GM21717 (cell line): ENCODE measurements around the gene PADI6.

ENCODE experiments used
- ATAC-seq: cut with Tn5 transposase; IDR thresholded peaks from one replicate; pipeline ENCODE4 v1.9.1; 2021; ENCODE audit warnings: mild to moderate bottlenecking, moderate library complexity; ENCODE audit not compliant: unreplicated experiment

The PADI6 gene

DNA sequence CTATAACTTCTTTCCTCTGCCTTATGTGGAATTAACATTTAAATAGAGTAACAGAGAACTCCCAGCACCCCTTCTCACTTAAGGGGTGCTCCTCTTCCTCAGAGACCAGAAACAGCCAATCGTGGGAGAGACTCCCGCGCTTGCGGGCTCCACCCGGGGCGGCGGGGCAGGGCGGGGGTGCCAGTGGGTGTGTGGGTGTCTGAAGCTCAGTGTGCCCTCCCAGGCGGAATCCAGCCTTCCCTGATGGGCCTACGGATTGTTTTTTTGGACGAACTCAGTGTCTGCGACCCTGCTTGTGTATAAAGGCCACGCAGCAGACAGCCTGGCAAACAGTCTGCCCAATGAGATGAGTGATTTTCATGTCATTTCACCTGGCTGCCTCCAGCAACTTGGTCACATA, 61.3 kb downstream of the PADI6 start:
- no peak for ATAC-seq

DNA sequence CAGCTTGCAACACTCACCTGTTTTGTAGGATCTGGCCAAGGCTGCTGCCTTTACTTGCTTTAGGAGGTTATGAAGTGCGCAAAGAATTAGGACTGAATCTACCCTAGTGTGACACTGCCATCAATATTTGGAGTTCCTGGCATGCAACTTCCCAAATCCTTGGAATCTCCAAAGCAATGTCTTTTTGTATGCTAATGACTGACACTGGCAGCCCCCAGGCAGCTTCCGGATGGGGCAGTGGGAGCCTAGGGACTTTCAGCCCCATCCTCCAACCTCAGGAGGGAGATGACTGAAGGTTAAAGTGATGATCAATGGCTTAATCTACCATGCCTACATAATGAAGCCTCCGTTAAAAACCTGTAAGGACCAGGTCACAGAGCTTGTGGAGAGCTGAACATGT, 62.0 kb downstream of the PADI6 start:
- ATAC-seq = no peak

DNA sequence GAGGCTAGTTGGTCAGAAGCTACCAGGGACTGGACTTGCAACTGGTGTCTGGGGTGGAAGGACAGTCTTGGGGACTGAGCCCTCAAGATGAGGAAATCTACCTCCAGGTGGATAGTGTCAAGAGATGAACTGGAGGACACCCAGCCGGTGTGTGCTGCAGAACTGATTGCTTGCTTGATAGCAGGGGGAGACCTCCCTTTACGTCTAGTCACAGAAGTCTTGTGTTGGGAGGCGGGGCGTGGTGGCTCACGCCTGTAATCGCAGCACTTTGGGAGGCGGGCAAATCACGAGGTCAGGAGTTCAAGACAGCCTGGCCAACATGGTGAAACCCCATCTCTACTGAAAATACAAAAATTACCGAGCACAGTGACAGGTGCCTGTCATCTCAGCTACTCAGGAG, 62.6 kb downstream of the PADI6 start:
- no peak for ATAC-seq

DNA sequence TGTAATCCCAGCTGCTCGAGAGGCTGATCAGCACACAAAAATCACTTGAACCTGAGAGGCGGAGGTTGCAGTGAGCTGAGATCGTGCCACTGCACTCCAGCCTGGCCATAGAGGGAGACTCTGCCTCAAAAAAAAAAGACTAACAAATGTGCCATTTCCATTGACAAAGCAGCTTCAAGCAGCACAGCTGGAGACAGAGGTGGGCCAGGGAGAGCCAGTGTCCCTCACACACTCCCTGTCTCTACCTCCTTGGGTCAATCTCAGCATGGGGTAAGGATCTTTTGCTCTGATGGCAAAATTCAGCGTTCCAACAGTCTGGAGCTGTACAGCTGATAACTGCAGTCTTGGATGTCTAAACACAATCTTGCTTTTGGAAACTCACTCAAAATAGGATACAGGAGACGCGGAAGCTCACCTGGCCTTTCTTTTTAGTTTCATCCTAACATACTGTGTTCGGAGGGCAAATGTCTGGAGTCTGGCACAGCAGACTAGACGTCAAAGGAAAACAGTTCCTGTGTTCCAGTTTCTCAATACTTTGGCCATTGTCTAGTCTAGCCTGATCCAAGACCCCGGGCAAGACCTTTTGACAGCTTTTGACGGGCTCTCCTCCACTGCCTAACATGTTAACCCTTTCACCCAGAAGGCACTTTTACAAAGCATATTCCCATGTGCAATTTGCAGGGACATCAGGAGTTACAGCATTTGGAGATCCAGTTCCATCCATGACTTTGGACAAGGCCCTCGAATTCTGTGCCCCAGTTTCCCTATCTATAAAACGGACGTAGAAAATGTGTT, 64.6 kb downstream of the PADI6 start:
- ATAC-seq = no peak

DNA sequence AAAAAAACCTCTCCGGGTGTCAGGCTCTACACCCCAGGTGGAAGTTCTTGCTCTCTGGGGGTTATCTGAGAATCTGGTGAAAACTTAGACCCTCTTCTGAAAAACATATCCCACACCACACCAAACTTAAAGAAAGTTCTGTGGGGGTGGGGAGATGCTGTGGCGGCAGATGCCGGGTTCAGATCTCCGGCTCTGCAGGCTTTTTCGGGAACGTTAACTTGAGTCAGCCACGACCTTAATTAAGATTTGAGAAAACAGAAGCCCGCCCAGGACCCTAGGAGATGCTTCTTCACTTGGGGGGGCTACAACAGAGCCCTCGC, 65.2 kb downstream of the PADI6 start:
- no peak for ATAC-seq

DNA sequence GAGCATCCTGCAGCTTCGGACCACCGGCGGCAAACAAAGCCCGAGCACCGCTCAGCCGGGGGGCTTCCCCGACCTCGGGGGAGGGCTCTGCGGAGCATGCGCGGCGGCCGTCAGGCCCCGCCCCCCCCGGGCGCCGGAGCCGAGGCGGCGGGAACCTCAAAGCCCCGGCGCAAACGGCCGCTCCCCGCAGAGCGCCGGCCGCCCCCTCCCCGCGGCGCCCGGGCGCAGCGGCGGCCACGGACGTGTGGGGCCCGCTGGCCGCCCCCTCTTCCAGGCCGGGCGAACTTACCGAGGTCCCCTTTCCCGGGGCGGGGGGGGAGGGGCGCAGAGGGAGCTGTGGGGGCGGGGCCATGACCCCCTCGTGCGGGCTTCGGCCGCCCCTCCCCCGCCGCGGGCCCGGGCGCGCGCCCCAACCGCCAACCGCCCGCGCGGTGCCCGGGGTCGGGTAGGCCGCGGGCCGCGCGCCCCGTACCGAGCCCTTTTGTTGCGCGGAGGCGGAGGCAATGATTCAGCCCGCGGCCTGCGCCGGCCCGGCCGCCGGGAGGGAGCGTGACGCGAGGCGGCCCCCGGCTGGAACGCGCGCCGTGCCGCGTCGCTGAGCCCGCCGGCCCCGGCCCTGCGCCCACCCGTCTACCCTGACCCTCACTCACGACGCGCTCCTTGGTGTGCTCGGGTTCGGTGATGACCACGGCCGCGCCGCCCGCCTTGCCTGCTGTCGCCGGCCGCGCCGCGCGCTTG, 65.8 kb downstream of the PADI6 start:
- ATAC-seq = peak; percentile 24

DNA sequence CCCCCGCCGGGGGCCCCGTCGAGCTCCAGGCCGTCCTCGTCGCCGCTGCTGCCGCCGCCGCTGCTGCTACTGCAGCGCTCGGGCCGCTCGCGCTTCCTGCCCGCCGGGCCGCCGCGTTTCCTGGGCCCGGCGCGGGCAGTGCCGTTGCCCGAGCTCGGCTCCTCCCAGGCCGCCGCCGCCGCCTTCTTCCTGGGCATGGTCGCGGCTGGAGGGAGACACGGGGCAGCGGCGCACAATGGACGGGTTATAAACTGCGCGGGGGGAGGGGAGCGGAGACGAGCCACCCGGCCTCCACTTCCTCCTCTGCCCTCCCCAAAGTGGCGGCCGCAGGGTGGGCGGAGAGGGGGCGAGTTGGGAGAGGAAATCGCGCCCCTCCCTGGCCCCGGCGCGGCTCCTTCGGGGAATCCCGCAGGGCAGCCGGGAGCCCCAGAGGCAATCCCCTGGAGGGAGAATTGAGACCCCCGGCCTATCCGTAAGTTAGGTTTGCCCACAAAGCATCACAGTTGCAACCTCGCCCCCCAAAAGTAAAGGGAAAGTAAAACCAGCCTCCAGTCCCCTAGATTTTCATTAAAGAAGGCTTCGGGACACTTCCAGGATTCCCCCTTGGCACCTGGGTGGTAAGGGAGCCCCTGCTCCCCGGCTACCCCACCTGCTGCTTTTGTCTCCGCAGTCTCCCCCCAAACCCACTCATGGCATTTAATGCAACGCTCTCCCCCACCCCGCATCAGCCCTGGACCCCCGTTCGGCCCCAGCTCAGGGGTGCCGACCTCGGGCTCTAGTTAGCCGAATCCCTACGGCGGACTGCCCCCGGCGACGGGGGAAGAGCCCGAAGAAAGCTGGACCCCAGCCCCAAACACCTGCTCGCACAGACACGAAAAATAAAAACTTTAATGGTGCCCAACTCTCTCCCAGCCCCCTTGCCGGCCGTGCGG, 66.6 kb downstream of the PADI6 start:
- ATAC-seq = peak; percentile 34

DNA sequence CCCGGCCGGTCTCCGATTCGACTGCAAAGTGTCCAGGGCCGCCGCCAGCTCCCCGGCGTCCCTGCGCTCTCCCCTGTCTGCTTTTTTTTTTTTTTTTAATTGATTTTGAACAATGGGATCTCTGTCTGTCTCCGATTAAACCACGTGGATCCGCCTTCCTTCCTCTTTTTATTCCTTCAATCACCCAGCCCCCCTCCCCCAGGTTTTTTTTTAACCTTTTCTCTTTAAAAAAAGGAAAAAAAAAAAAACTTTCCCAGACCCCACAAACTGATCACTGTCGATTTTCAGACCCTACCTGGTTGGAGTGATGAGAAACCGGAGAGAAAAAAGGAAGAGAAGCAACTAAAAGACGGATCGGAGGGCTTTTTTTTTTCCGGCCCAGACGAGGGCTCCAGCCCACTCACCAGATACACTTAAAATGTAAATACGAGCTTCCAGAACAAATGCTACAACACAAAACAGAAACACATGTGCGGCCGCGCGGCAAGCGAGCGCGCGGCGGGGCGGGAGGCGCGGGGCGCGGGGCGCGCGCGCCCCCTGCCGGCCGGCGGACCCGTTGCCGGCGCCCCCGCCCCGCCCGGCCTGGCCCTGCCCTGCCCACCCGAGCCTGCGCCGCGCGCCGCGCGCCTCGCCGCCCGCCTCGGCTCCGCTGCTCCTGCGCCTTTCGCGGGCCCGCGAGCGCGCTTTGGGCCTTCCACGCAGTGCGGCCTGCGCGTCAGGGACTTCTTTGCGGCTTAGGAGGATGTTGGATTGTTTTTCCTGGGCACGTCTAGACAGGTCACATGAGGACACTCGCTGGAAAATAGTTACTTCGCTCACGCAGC, 67.5 kb downstream of the PADI6 start, which contains the start of gene RCC2:
RCC2 (minus strand) TSS at position 428 of the 824 bp plus-strand sequence. CDS start 1,163 bp downstream, outside the sequence.
- ATAC-seq = no peak

DNA sequence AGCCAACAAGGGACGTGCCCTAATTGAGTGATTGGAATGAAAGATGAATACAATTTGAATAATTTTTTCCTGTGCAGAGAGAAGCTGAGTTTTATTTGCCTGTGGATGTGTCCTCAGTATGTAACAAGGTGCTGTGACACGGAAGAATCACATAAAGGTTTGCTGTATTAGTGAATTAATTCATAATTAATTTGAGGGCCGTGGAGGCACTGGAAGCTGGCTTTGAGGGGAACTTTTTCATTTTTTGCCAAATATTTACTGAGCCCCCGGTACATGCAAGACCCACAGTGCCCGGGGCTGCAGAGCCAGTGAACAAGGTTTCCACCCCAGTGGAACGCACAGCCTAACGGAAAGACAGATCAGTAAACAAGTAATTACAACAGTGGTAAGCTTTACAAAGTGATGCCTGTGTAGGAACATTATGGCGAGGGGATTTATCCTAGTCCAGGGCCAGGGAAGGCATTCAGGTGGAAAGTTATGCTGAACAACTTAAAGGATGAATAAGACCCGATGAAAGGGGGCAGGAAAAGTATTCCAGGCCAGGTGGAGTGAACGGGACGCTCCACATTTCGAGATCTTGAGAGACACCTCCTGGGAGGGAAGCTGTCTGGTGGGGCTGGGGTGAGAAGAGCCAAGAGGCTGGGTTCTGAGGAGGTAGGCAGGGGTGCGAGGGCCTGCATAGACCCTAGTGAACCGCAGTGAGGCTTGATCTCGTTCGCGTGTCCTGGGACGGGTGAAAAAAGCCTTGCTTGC, 68.3 kb downstream of the PADI6 start:
- ATAC-seq = no peak

DNA sequence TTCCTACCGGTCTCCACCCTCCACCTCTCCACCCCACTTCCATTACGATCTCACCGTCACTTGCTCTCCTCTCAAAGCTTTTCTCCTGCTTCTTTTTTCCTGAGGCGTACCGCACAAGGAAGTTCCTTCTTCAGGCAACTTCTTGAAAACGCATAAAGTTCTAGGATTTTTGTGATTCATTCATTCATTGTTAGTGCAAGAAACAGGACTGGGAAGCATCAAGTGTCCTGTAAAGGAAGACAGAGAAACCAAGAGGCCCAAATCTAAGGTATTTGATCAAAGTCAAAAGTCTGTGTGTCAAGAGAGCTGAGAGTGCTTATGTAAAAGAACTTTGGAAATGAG, 68.8 kb downstream of the PADI6 start:
- ATAC-seq = no peak

DNA sequence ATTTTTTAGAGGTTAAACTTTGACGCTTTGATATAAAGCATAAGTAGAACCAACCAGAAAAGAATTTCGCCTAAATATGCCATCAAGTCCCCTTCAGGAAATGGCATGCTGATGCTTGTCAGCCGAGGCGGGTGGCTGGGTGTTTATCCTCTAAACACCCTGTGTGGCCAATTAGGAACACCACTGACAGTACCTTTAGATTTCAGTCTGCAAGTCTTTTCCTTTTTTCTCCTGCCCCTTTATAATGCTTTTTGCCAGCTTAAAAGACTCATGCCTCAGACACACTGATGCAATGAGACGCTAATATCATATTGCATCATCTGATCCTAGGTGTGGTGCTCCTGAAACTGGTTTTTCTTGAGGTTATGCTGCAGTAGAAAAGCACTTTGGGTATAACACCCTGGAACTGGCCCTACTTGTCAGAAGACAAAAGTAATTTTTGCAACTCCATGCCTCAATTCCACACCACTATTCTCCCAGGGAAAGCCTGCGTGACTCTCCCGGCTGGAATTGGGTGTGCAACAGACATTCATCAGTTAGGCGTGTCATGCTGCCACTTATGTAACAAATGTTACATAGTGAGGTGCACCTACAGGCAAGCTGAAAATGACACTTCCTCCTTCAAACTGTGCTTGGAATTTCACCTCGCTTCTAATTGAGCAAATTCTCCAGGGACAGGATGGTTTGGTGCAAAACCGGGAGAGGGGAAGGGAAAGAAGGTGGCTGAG, 69.4 kb downstream of the PADI6 start:
- ATAC-seq = no peak

DNA sequence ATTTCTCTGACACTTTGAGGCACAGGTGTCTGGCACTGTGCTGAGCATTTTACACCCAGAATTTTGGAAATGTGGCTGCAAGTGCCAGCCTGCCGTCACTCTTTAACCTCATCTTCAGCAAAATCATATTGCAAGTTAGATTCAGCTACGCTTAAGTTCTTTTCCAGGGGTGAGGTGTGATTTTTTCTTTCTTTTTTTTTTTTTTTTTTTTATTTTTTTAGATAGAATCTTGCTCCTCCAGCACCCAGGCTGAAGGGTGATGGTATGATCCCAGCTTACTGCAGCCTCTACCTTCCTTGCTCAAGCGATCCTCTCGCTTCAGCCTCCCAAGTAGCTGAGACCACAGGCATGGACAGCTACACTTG, 70.0 kb downstream of the PADI6 start:
- no peak for ATAC-seq

DNA sequence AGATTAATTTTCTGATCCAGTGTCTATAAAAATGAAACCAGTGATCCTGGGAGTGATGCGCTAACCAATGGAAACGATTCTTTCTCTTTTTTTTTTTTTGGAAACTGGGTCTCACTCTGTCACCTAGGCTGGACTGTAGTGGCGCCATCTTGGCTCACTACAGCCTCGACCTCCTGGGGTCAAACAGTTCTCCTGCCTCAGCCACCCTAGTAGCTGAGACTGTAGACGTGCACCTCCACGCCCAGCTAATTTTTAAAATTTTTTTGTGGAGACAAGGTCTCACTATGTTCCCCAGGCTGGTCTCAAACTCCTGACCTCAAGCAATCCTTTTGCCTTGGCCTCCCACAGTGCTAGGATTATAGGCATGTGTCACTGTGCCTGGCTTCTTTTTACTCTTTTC, 70.8 kb downstream of the PADI6 start:
- ATAC-seq = no peak

DNA sequence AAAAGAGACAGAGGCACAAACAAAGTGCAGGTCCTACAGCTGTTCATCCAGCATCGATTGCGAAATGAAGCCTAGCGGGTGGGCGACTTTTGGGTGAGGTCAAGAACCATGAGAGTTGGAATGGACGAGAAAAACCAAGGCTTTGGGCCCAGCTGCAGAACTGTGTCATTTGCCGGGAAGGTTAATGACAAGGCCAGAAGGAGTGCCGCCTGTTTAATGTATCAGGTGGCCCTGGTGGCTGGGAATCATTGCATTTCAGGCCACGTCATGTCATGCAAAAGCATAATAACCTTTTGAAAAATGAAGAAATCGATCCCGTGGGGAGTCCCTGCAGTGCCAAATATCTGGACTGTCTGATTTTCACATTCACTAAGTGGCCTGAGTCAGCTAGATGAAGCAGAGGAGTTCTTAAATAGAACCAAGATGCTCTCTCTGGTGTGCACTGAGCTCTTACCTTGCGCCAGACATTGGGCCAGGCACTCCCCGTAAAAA, 75.6 kb downstream of the PADI6 start:
- ATAC-seq = no peak
